ENCODE data around the gene NDUFB8.

DNA sequence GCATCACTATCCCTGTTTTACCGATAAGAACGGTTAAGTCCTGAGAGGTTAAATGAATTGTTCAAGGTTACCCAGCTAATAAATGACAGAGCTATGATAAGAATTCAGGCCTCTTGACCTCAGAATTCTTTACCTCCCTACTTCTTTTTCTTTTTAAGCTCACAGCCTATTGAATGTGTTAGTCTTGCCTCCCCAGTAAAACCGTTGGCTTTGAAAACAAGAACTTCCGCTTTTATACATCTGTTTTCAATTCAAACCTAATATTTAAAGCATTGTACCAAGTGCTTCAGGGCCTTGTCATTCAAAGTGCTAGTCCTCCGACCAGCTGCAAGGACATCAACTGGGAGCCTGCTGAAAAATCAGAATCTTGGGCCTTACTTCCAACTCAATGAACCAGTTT lies 25.6 kb downstream of the NDUFB8 start:
- no peak for TF ChIP-seq YY1 (IDR thresholded peaks at IDR 0.05; ENCODE audit: insufficient read depth, insufficient read length)
- TF ChIP-seq SUZ12 (IDR thresholded peaks at IDR 0.05; ENCODE audit: extremely low read depth, insufficient read depth, insufficient read length) = no peak

Data from NT2/D1 (cell line).